ENCODE measurements around the gene ARPIN.

DNA sequence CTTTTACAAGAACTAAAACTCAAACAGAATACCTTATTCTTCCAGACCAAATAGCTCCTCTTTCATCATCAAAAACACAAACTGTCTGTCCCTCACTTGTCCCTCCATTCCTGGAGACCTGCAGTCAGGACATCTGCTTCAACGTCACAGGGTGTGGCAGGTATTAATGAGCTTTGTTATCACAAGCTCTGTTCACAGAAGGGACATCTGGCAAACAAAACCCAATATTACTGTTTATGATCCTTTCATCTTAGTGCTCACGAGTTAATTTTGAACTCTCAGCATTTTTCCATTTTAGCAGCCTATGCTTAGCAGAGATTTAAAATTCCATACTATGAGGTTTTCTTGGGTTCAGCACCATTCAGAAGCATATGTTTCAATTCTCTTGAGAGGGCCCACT, 51.9 kb downstream of the ARPIN start:
- TF ChIP-seq FOXA1 (IDR thresholded peaks at IDR 0.05; ENCODE audit: borderline replicate concordance), result no peak
- TF ChIP-seq RAD21 (CRISPR knock-in tag; conservative IDR thresholded peaks at IDR 0.05 in 1 of 2, IDR thresholded peaks at IDR 0.05 in 1 of 2), result no peak
- TF ChIP-seq ELK1 (CRISPR knock-in tag; IDR thresholded peaks at IDR 0.05), result no peak
- no peak for TF ChIP-seq BDP1 (IDR thresholded peaks at IDR 0.05; ENCODE audit: insufficient read depth, insufficient read length)
- TF ChIP-seq ARID2 (IDR thresholded peaks at IDR 0.05), result no peak
